Erythroblast (primary cell): Measurements from ENCODE around the gene LIPE.

ENCODE experiments used
- GATA1 ChIP-seq: IDR thresholded peaks from 2 replicates; pipeline ENCODE4 v1.6.1; 2011; ENCODE audit warnings: low read depth, mild to moderate bottlenecking, control low read depth, low read length, moderate library complexity
- POLR2A ChIP-seq: IDR thresholded peaks from 2 replicates; pipeline ENCODE4 v1.6.1; 2011; ENCODE audit warnings: mild to moderate bottlenecking, low read length

DNA sequence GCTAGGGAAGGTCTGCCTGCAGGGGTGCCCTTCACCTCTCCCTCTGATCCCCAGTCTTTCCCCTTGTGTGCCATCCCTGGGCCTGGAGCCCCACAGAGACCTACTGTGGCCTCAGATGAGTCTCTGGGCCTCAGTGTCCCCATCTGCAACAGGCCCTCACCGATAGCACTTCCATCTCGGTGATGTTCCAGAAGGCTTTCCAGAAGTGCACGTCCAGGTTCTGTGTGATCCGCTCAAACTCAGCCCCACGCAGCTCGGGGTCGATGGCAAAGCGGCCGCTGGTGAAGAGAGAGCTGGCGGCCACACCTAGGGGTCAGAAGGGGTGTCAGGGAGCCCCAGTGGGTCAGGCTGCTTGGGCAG is 19.4 kb downstream of the LIPE start:
- no peak for TF ChIP-seq POLR2A
- no peak for TF ChIP-seq GATA1
